ENCODE results near the gene ZNF48.

DNA sequence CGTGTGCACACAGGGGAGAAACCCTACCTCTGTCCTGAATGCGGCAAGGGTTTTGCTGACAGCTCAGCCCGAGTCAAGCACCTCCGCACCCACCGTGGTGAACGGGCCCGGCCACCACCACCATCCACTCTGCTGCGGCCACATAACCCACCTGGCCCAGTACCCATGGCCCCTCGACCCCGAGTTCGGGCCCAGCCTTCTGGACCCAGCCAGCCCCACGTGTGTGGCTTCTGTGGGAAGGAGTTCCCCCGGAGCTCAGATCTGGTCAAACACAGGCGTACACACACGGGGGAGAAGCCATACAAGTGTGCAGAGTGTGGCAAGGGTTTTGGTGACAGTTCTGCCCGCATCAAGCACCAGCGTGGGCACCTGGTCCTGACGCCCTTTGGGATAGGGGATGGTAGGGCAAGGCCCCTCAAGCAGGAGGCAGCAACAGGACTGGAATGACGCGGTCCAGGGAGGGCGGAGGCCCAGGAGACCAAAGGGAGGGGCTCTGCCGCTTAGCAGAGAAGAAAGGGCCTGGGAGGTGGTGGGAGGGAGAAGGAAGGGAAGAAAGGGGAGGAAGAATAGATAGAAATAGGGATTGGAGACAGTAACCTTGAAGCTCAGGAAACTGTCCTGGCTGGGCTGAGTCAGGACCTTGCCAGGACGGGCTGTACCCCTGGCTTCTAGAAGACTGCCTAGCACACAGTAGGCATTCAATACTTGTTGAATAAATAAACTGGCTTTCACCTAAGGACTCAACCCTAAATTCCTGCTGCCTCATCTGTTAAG lies 3.6 kb downstream of the ZNF48 start:
- no peak for TF ChIP-seq EZH2 (optimal IDR thresholded peaks at IDR 0.05; ENCODE audit: low read depth, low read length)
- TF ChIP-seq, protein P1, sequence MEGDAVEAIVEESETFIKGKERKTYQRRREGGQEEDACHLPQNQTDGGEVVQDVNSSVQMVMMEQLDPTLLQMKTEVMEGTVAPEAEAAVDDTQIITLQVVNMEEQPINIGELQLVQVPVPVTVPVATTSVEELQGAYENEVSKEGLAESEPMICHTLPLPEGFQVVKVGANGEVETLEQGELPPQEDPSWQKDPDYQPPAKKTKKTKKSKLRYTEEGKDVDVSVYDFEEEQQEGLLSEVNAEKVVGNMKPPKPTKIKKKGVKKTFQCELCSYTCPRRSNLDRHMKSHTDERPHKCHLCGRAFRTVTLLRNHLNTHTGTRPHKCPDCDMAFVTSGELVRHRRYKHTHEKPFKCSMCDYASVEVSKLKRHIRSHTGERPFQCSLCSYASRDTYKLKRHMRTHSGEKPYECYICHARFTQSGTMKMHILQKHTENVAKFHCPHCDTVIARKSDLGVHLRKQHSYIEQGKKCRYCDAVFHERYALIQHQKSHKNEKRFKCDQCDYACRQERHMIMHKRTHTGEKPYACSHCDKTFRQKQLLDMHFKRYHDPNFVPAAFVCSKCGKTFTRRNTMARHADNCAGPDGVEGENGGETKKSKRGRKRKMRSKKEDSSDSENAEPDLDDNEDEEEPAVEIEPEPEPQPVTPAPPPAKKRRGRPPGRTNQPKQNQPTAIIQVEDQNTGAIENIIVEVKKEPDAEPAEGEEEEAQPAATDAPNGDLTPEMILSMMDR (IDR thresholded peaks at IDR 0.05; ENCODE audit: low read length): no peak
